Adrenal gland (tissue), 5 donors: ENCODE measurements around the gene PTH2.

ENCODE experiments used
- POLR2A ChIP-seq, 2 donors: fragments of 450-650 bp; IDR thresholded peaks; one replicate each; pipeline ENCODE4 v1.6.1; 2017; ENCODE audit warnings: antibody characterized with exemption in 2 of 2, mild to moderate bottlenecking in 2 of 2, moderate library complexity in 1 of 2
- TF ChIP-seq, protein P1 (sequence below), 6 experiments: fragments of 450-650 bp in 4 of 6; fragments of 200-600 bp in 2 of 6; sonication (generic) in 1 of 6; IDR thresholded peaks; 1 replicate in 5 of 6; 2 replicates in 1 of 6; pipeline versions ENCODE4 v1.5.1 to v1.8.0; 2016 to 2021; ENCODE audit warnings: antibody characterized with exemption in 6 of 6, mild to moderate bottlenecking in 2 of 6, moderate library complexity in 1 of 6
- donor health status: DM: no; HTN: no; CAD: no.

DNA sequence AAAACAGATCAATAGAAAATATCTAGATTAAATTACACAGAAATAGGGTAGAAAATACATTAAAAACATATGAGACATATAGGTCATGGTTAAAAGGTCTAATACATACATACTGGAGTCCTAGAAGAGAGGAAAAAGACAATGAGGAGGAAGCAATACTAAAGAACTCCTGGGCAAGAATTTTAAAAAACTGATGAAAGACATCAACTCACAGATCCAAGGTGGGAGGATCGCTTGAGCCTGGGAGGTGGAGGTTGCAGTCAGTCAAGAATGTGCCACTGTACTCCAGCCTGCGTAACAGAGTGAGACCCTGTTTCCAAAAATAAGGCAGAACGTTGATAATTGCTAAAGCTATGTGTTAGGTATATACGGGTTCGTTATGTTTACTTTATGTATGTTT lies 40.6 kb downstream of the PTH2 start:
- no peak for TF ChIP-seq POLR2A (IDR thresholded peaks at IDR 0.05)
- TF ChIP-seq, protein P1, sequence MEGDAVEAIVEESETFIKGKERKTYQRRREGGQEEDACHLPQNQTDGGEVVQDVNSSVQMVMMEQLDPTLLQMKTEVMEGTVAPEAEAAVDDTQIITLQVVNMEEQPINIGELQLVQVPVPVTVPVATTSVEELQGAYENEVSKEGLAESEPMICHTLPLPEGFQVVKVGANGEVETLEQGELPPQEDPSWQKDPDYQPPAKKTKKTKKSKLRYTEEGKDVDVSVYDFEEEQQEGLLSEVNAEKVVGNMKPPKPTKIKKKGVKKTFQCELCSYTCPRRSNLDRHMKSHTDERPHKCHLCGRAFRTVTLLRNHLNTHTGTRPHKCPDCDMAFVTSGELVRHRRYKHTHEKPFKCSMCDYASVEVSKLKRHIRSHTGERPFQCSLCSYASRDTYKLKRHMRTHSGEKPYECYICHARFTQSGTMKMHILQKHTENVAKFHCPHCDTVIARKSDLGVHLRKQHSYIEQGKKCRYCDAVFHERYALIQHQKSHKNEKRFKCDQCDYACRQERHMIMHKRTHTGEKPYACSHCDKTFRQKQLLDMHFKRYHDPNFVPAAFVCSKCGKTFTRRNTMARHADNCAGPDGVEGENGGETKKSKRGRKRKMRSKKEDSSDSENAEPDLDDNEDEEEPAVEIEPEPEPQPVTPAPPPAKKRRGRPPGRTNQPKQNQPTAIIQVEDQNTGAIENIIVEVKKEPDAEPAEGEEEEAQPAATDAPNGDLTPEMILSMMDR (IDR thresholded peaks at IDR 0.05) = no peak
